ENCODE measurements around the gene RNPEPL1.
"Not testable (repeated sequence)": the region's sequence is repeated elsewhere in the genome, so short reads cannot be mapped to it uniquely, and the experiment has no call there.

RNPEPL1 gene, protein sequence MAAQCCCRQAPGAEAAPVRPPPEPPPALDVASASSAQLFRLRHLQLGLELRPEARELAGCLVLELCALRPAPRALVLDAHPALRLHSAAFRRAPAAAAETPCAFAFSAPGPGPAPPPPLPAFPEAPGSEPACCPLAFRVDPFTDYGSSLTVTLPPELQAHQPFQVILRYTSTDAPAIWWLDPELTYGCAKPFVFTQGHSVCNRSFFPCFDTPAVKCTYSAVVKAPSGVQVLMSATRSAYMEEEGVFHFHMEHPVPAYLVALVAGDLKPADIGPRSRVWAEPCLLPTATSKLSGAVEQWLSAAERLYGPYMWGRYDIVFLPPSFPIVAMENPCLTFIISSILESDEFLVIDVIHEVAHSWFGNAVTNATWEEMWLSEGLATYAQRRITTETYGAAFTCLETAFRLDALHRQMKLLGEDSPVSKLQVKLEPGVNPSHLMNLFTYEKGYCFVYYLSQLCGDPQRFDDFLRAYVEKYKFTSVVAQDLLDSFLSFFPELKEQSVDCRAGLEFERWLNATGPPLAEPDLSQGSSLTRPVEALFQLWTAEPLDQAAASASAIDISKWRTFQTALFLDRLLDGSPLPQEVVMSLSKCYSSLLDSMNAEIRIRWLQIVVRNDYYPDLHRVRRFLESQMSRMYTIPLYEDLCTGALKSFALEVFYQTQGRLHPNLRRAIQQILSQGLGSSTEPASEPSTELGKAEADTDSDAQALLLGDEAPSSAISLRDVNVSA

DNA sequence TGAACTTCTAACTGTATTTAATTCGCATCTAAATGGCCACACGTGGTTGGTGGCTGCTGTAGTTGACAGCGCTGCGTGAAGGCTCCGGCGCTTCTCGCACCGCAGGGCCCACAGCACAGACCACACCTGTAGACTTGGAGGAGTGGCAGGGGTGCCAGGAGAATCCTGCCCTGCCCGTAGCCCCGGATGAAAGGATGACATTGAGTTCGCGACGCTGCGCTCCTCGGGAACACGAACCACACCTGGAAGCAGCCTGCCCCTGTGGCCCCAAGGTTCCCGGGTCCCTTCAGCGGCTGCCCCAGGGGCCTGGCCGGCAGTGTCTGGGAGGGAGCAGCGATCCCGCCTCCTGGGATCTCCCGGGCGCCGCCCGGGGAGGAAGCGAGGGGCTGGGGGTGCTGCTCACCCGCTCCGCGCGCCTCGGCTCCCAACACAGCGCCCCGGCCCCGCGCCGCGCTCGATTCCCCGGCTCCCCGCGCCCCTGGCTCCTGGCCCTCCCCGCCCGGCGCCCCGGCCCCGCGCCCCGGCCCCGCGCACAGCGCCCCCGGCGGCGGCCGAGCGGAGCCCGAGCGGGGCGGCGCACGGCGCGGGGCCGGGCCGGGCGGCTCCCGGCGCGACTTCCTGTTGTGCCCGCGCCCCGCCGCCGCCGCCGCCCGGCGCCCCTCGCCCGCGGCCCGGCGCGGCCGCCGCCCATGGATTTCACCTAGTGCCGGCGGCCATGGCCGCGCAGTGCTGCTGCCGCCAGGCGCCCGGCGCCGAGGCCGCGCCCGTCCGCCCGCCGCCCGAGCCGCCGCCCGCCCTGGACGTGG lies at the start of gene RNPEPL1:
RNPEPL1 (plus strand) TSS at position 613 of the 806 bp plus-strand sequence; CDS start at position 716, 103 bp downstream.
- H3K4me3 ChIP-seq: peak within 1 kb of the TSS; percentile 91
- TF ChIP-seq POLR2AphosphoS5 (IDR thresholded peaks at IDR 0.05; ENCODE audit: borderline replicate concordance, low read depth, low read length): no peak
- no peak for TF ChIP-seq FOXP2 (optimal IDR thresholded peaks at IDR 0.05; ENCODE audit: control extremely low read depth, extremely low read length, insufficient read depth)
- no peak for TF ChIP-seq EZH2 (IDR thresholded peaks at IDR 0.05)
- no peak for DNase-seq (ENCODE audit: low read depth, low spot score)
- H3K36me3 ChIP-seq (ENCODE audit: insufficient read depth, low read length): no peaks in the 10 kb centered on the region
- no peak within 1 kb of the TSS for H3K27ac ChIP-seq
- H3K9ac ChIP-seq (ENCODE audit: insufficient read length): peak within 1 kb of the TSS; percentile 77
- H3K9me3 ChIP-seq (ENCODE audit: low read depth, low read length): no peaks in the 10 kb centered on the region

DNA sequence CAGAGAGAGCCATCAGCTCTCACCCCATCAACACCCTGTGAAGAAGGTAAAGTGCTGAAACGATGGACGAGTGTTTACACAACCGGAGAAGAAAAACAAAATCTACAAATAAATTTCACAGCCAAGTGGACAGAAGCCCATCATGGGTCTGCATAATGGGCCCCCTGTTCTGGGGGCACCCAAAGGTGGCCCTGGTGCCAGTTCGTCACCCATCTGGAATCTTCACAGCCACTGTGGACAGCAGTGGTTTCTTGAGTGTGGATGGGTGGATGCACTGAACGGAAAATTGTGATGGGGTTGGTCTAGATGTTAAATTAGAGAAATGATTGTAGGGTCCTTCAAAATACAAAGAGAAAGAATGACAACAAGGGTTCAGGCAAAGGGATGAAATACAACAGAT lies 49.3 kb upstream of the RNPEPL1 start:
- H3K9me3 ChIP-seq (ENCODE audit: low read depth, low read length): no peaks in the 10 kb centered on the region
- H3K27ac ChIP-seq: no peak overlapping the region
- H3K36me3 ChIP-seq (ENCODE audit: insufficient read depth, low read length): peaks cover 3% of the 10 kb centered on the region; the same call in 1 of the 2 replicates
- TF ChIP-seq EZH2 (IDR thresholded peaks at IDR 0.05) (no peak), POLR2AphosphoS5 (IDR thresholded peaks at IDR 0.05; ENCODE audit: borderline replicate concordance, low read depth, low read length) (no peak), FOXP2 (optimal IDR thresholded peaks at IDR 0.05; ENCODE audit: control extremely low read depth, extremely low read length, insufficient read depth) (no peak)
- no peak overlapping the region for H3K4me3 ChIP-seq
- no peak overlapping the region for H3K9ac ChIP-seq (ENCODE audit: insufficient read length)
- no peak for DNase-seq (ENCODE audit: low read depth, low spot score)

DNA sequence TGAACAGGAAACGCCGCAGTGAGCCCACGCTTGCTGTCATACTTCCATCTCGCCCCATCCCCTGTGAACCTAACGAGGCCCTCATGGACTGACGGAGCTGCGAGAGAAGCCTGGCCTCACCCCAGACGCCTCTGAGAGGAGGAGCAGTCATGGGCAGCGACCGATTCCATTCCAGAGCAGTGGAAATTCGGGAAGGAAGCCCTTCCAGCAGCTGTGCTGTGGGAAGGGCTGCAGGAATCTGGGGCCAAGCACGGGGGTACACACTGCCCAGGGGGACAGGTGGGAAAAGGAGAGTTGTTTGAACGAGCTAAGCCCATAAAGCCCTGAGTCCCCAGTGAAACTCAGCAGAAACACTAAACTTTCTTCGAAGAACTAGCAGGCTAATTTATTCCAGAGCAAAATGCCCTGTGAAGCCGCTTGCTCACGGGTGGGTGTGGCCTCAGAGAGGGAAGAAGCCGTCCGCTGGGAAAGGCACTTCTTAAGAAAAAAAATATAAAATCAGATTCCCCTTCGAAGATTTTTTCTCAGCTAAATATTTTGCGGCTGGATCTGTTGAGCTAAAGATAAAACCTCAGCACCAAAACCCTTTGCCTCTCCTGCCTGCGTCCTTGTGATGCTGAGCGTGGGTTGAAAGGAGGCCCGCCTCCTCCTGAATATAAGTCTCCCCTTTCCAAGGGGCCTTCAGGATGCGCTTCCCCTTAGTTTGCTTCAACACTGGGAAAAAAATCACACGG lies 48.7 kb upstream of the RNPEPL1 start:
- Histone ChIP-seq H3K36me3 (ENCODE audit: insufficient read depth, low read length) (peaks cover 6% of the 10 kb centered on the region; the same call in 1 of the 2 replicates), H3K27ac (no peak overlapping the region), H3K4me3 (no peak overlapping the region), H3K9me3 (ENCODE audit: low read depth, low read length) (no peaks in the 10 kb centered on the region), H3K9ac (ENCODE audit: insufficient read length) (no peak overlapping the region)
- DNase-seq (ENCODE audit: low read depth, low spot score): no peak
- TF ChIP-seq FOXP2 (optimal IDR thresholded peaks at IDR 0.05; ENCODE audit: control extremely low read depth, extremely low read length, insufficient read depth) (no peak), POLR2AphosphoS5 (IDR thresholded peaks at IDR 0.05; ENCODE audit: borderline replicate concordance, low read depth, low read length) (no peak), EZH2 (IDR thresholded peaks at IDR 0.05) (no peak)

DNA sequence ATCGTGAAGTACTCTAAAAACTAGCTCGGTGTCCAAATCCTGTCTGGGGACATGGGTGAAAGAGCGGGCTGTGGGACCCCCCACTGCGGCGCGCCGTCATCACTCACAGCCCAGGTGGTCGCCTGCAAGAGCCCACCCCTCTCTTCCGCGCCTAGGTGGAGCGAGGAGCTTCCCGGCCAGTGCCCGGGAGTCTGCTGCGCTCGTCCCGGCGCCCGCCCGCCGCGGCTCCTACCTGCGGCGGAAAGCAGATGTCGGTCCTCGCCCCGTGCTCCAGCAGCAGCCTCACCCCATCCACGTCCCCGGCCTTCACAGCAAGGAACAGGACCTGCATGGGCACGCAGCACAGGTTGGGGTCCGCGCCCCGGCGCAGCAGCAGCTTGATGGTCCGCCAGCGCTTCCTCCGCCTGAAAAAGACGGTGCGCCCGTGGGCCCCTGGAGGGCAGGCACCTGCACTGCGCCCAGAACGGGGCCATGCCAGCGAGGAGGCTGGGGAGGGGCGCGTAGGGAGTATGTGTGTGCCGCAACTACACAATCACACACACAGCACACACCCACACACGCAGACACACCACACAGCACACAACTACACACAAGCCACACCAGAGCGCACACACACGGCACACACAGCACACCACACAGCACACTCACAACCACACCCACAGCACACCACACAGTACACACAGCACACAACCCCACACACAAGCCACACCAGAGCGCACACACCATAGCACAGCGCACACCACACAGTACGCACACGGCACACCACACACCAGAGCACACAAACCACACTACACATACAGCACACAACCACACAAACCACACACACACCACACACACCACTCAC lies 47.9 kb upstream of the RNPEPL1 start:
- no peak overlapping the region for H3K4me3 ChIP-seq
- no peak overlapping the region for H3K9ac ChIP-seq (ENCODE audit: insufficient read length)
- no peak overlapping the region for H3K27ac ChIP-seq
- no peak for DNase-seq (ENCODE audit: low read depth, low spot score)
- TF ChIP-seq EZH2 (IDR thresholded peaks at IDR 0.05): no peak
- TF ChIP-seq POLR2AphosphoS5 (IDR thresholded peaks at IDR 0.05; ENCODE audit: borderline replicate concordance, low read depth, low read length): no peak
- TF ChIP-seq FOXP2 (optimal IDR thresholded peaks at IDR 0.05; ENCODE audit: control extremely low read depth, extremely low read length, insufficient read depth): no peak
- peaks cover 6% of the 10 kb centered on the region; the same call in 1 of the 2 replicates for H3K36me3 ChIP-seq (ENCODE audit: insufficient read depth, low read length)
- no peaks in the 10 kb centered on the region for H3K9me3 ChIP-seq (ENCODE audit: low read depth, low read length)

DNA sequence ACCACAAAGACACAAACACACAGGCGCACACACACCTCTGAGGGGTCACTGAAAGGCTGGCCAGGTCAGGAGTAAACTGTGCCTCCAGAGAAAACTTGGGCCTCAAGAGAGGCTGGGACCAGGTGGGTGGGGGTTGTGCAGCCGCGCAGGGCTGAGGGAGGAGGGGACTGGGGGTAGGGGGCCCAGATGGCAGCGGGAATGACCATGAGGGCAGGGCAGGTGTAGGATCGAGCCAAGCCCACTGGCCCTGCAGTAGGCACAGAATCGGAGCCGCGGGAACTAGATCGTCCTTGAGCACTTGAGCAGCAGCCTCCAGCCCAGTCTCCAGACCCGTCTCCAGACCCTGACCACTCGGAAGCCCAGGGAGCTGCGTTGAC lies 47.3 kb upstream of the RNPEPL1 start:
- no peak for DNase-seq (ENCODE audit: low read depth, low spot score)
- Histone ChIP-seq H3K4me3 (no peak overlapping the region), H3K9me3 (ENCODE audit: low read depth, low read length) (no peaks in the 10 kb centered on the region), H3K27ac (no peak overlapping the region), H3K9ac (ENCODE audit: insufficient read length) (no peak overlapping the region), H3K36me3 (ENCODE audit: insufficient read depth, low read length) (peaks cover 6% of the 10 kb centered on the region; the same call in 1 of the 2 replicates)
- TF ChIP-seq EZH2 (IDR thresholded peaks at IDR 0.05) (no peak), POLR2AphosphoS5 (IDR thresholded peaks at IDR 0.05; ENCODE audit: borderline replicate concordance, low read depth, low read length) (no peak)

DNA sequence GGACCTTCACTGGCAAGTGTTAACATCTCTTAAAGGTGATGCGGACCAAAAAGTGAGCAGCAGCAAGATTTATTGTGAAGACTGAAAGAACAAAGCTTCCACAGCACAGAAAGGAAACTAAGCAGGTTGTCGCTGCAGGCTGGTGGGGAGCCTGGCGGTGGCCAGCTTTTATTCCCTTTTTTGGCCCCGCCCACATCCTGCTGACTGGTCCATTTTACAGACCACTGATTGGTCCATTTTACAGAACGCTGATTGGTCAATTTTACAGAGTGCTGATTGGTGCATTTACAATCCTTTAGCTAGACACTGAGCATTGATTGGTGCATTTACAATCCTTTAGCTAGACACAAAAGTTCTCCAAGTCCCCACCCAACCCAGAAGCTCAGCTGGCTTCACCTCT lies 46.4 kb upstream of the RNPEPL1 start:
- not testable (repeated sequence) for DNase-seq (ENCODE audit: low read depth, low spot score); H3K9ac ChIP-seq (ENCODE audit: insufficient read length); H3K27ac ChIP-seq; H3K9me3 ChIP-seq (ENCODE audit: low read depth, low read length); H3K4me3 ChIP-seq; H3K36me3 ChIP-seq (ENCODE audit: insufficient read depth, low read length)

DNA sequence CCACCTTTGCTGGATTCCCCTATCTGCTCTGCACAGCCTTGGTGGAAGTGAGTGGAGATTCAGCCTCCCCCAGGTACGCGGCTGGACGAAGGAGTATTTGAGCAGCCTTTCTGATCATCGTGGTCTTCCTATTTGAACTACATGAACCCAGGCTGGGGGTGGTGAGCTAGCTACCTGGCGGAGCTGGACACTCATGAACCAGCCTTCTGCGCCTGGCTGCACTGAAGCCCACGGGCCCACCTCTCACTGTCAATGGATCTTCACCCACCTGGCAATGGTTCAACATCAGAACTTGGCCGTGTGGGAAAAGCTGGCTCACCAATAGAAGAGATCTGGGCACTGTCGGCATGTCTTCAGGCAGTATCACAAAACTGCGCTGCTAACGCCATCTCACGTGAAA lies 45.9 kb upstream of the RNPEPL1 start:
- H3K9ac ChIP-seq (ENCODE audit: insufficient read length): no peak overlapping the region
- no peak overlapping the region for H3K27ac ChIP-seq
- H3K4me3 ChIP-seq: no peak overlapping the region
- H3K36me3 ChIP-seq (ENCODE audit: insufficient read depth, low read length): peaks cover 6% of the 10 kb centered on the region; the same call in 1 of the 2 replicates
- no peaks in the 10 kb centered on the region for H3K9me3 ChIP-seq (ENCODE audit: low read depth, low read length)
- DNase-seq (ENCODE audit: low read depth, low spot score): no peak
- TF ChIP-seq FOXP2 (optimal IDR thresholded peaks at IDR 0.05; ENCODE audit: control extremely low read depth, extremely low read length, insufficient read depth) (no peak), POLR2AphosphoS5 (IDR thresholded peaks at IDR 0.05; ENCODE audit: borderline replicate concordance, low read depth, low read length) (no peak), EZH2 (IDR thresholded peaks at IDR 0.05) (no peak)

All from SK-N-MC (cell line).